Loucy (cell line): ENCODE data around the gene ISLR.

Source experiments
- CTCF ChIP-seq: fragments of 200-600 bp; sonication (generic); conservative IDR thresholded peaks from 2 replicates; pipeline ENCODE4 v1.5.1; 2014; ENCODE audit warnings: mild to moderate bottlenecking, antibody characterized with exemption, low read length
- EZH2phosphoT487 ChIP-seq: fragments of 200-600 bp; IDR thresholded peaks from 2 replicates; pipeline ENCODE4 v1.6.1; 2018; ENCODE audit warnings: antibody characterized with exemption, mild to moderate bottlenecking, moderate library complexity, borderline replicate concordance

GRCh38 chr15:74211656-74212055 lies 38.1 kb downstream of the ISLR start:
- TF ChIP-seq CTCF (no peak), EZH2phosphoT487 (no peak)
